Measurements from ENCODE around the gene PNPLA7. TPM values are rescaled to one million over a fixed set of nuclear protein-coding genes. Genes with fewer than 3 reads are reported as not detected.
"Not testable (repeated sequence)": the region's sequence is repeated elsewhere in the genome, so short reads cannot be mapped to it uniquely, and the experiment has no call there.

The PNPLA7 gene
- total RNA-seq, 1 experiment from 2014 or later: 1.8 TPM

DNA sequence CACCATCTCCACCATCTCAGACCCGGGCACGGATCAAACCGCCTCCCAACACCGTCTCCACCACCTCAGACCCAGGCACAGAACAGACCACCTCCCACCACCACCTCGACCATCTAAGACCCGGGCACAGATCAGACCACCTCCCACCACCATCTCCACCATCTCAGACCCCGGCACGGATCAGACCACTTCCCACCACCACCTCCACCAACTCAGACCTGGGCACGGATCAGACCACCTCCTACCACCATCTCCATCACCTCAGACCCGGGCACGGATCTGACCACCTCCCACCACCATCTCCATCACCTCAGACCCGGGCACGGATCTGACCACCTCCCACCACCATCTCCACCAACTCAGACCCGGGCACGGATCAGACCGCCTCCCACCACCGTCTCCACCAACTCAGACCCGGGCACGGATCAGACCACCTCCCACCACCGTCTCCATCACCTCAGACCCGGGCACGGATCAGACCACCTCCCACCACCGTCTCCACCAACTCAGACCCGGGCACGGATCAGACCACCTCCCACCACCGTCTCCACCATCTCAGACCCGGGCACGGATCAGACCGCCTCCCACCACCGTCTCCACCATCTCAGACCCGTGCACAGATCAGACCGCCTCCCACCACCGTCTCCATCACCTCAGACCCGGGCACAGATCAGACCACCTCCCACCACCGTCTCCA lies 83.7 kb downstream of the PNPLA7 start:
- H3K27me3 ChIP-seq (ENCODE audit: insufficient read depth, low read length); H2AFZ ChIP-seq (ENCODE audit: low read depth, low read length, poor library complexity, severe bottlenecking); H3K9ac ChIP-seq (ENCODE audit: low read length); CTCF ChIA-PET; BruUV-seq (replicated peaks); H4K20me1 ChIP-seq (ENCODE audit: insufficient read depth); ATAC-seq; H3K9me2 ChIP-seq (ENCODE audit: insufficient read depth); H3K4me3 ChIP-seq (replicated peaks in 1 of 2; ENCODE audit: low read depth in 1 of 2, low read length in 2 of 2); RAD21 ChIA-PET (ENCODE audit: low non-redundant PET in 1 of 2, low total read pairs in 2 of 2, uncharacterized antibody in 2 of 2, unreplicated experiment in 2 of 2); H3K9me3 ChIP-seq (ENCODE audit: control insufficient read depth in 1 of 2, insufficient read depth in 1 of 2, low read depth in 1 of 2, low read length in 2 of 2); H3K36me3 ChIP-seq (ENCODE audit: control insufficient read depth in 1 of 2, insufficient read depth in 2 of 2, low read length in 2 of 2); H3K27ac ChIP-seq (ENCODE audit: low read depth, low read length); H3K4me1 ChIP-seq (ENCODE audit: control insufficient read depth in 1 of 2, insufficient read depth in 2 of 2, low read length in 2 of 2); intact Hi-C loops (cut with micrococcal nuclease); H3K79me2 ChIP-seq (ENCODE audit: insufficient read depth, low read length); POLR2A ChIA-PET; H3K4me2 ChIP-seq (ENCODE audit: low read length); DNase-seq (ENCODE audit: low read depth, low spot score): not testable (repeated sequence)

GRCh38 chr9:137465720-137466388 lies 84.3 kb downstream of the PNPLA7 start:
- H4K20me1 ChIP-seq (ENCODE audit: insufficient read depth): no peaks in the 10 kb centered on the region
- H3K79me2 ChIP-seq (ENCODE audit: insufficient read depth, low read length): no peaks in the 10 kb centered on the region
- BruUV-seq (replicated peaks): no TSS peak
- H3K9me2 ChIP-seq (ENCODE audit: insufficient read depth): no peaks in the 10 kb centered on the region
- H2AFZ ChIP-seq (ENCODE audit: low read depth, low read length, poor library complexity, severe bottlenecking): no peak overlapping the region
- H3K36me3 ChIP-seq (ENCODE audit: control insufficient read depth in 1 of 2, insufficient read depth in 2 of 2, low read length in 2 of 2): no peaks in the 10 kb centered on the region
- POLR2A ChIA-PET: no interaction called here
- DNase-seq (ENCODE audit: low read depth, low spot score) (no peak), ATAC-seq (no peak)
- no peak overlapping the region for H3K4me2 ChIP-seq (ENCODE audit: low read length)
- H3K9ac ChIP-seq (ENCODE audit: low read length): no peak overlapping the region
- H3K27ac ChIP-seq (ENCODE audit: low read depth, low read length): no peak overlapping the region
- no peak overlapping the region for H3K4me3 ChIP-seq (replicated peaks in 1 of 2; ENCODE audit: low read depth in 1 of 2, low read length in 2 of 2)
- TF ChIP-seq POLR2AphosphoS5 (IDR thresholded peaks at IDR 0.05; ENCODE audit: low read depth, low read length): no peak
- no peak for TF ChIP-seq SP1 (IDR thresholded peaks at IDR 0.05; ENCODE audit: low read depth)
- no peak for TF ChIP-seq EZH2 (IDR thresholded peaks at IDR 0.05)
- no peak for TF ChIP-seq SIN3A (IDR thresholded peaks at IDR 0.05; ENCODE audit: low read depth)
- TF ChIP-seq TCF7L2 (IDR thresholded peaks at IDR 0.05; ENCODE audit: borderline replicate concordance, extremely low read depth, insufficient read depth, insufficient read length): no peak
- no peak for TF ChIP-seq FOSL1 (IDR thresholded peaks at IDR 0.05; ENCODE audit: low read depth)
- no peak for TF ChIP-seq YY1 (IDR thresholded peaks at IDR 0.05; ENCODE audit: extremely low read depth, insufficient replicate concordance, low read depth, low read length)
- TF ChIP-seq CEBPB (IDR thresholded peaks at IDR 0.05; ENCODE audit: low read depth): no peak
- TF ChIP-seq, protein P1, sequence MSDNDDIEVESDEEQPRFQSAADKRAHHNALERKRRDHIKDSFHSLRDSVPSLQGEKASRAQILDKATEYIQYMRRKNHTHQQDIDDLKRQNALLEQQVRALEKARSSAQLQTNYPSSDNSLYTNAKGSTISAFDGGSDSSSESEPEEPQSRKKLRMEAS (IDR thresholded peaks at IDR 0.05): no peak
- no peak for TF ChIP-seq EGR1 (IDR thresholded peaks at IDR 0.05; ENCODE audit: low read depth)
- intact Hi-C loops (cut with micrococcal nuclease): no loop called here
- RAD21 ChIA-PET (ENCODE audit: low non-redundant PET in 1 of 2, low total read pairs in 2 of 2, uncharacterized antibody in 2 of 2, unreplicated experiment in 2 of 2): no interaction called here
- H3K4me1 ChIP-seq (ENCODE audit: control insufficient read depth in 1 of 2, insufficient read depth in 2 of 2, low read length in 2 of 2): peaks cover 8 to 16% of the 10 kb centered on the region in 2 experiments; a peak in 3 of 4 replicates
- H3K27me3 ChIP-seq (ENCODE audit: insufficient read depth, low read length): no peaks in the 10 kb centered on the region
- CTCF ChIA-PET: no interaction called here
- no peaks in the 10 kb centered on the region for H3K9me3 ChIP-seq (ENCODE audit: control insufficient read depth in 1 of 2, insufficient read depth in 1 of 2, low read depth in 1 of 2, low read length in 2 of 2)
